Choroid plexus epithelial cell (primary cell): Measurements from ENCODE around the gene LCLAT1.

Experiments
- DNase-seq: peaks from one replicate; pipeline ENCODE4 v3.0.0-alpha.2; 2010; ENCODE audit warnings: low read depth
- H3K4me3 ChIP-seq: 2 replicates; pipeline ENCODE4 v1.5.1; 2011; ENCODE audit warnings: low read depth, mild to moderate bottlenecking, control low read depth, low read length, moderate library complexity
- CTCF ChIP-seq: conservative IDR thresholded peaks from 2 replicates; pipeline ENCODE4 v1.5.1; 2011; ENCODE audit warnings: low read depth, mild to moderate bottlenecking, control low read depth, inconsistent platforms, low read length, moderate library complexity

LCLAT1 gene

GRCh38 chr2:30684026-30684425, 237.0 kb downstream of the LCLAT1 start:
- H3K4me3 ChIP-seq: no peak overlapping the region
- no peak for TF ChIP-seq CTCF
- no peak for DNase-seq

GRCh38 chr2:30684516-30684915, 237.5 kb downstream of the LCLAT1 start:
- TF ChIP-seq CTCF: no peak
- H3K4me3 ChIP-seq: no peak overlapping the region
- no peak for DNase-seq

- no peak overlapping the region for H3K4me3 ChIP-seq
- no peak for DNase-seq
- TF ChIP-seq CTCF: no peak
These were observed 237.9 kb downstream of the LCLAT1 start for GRCh38 chr2:30684996-30685395.

GRCh38 chr2:30686000-30686399, 239.0 kb downstream of the LCLAT1 start:
- no peak for DNase-seq
- TF ChIP-seq CTCF: peak; percentile 32

GRCh38 chr2:30686669-30687068, 239.6 kb downstream of the LCLAT1 start:
- no peak for DNase-seq
- no peak for TF ChIP-seq CTCF
- no peak overlapping the region for H3K4me3 ChIP-seq

More at GRCh38 chr2:30686000-30686399, 239.0 kb downstream of the LCLAT1 start:
- H3K4me3 ChIP-seq: no peak overlapping the region

- no peak overlapping the region for H3K4me3 ChIP-seq
- TF ChIP-seq CTCF: no peak
- no peak for DNase-seq
These were observed 241.9 kb downstream of the LCLAT1 start for GRCh38 chr2:30688956-30689401.

GRCh38 chr2:30689496-30690125, 242.6 kb downstream of the LCLAT1 start:
- H3K4me3 ChIP-seq: no peak overlapping the region
- no peak for DNase-seq
- TF ChIP-seq CTCF: no peak
